NCI-H1436 treated with DMSO at 0.1 percent for 48 hours (cell line): ENCODE data around the gene ACER3.
"Not testable (repeated sequence)": the region's sequence is repeated elsewhere in the genome, so short reads cannot be mapped to it uniquely, and the experiment has no call there.

Source experiments
- DNase-seq: peaks from one replicate; lab custom pipeline; 2025; lab: John Stamatoyannopoulos, UW

Gene ACER3

DNA sequence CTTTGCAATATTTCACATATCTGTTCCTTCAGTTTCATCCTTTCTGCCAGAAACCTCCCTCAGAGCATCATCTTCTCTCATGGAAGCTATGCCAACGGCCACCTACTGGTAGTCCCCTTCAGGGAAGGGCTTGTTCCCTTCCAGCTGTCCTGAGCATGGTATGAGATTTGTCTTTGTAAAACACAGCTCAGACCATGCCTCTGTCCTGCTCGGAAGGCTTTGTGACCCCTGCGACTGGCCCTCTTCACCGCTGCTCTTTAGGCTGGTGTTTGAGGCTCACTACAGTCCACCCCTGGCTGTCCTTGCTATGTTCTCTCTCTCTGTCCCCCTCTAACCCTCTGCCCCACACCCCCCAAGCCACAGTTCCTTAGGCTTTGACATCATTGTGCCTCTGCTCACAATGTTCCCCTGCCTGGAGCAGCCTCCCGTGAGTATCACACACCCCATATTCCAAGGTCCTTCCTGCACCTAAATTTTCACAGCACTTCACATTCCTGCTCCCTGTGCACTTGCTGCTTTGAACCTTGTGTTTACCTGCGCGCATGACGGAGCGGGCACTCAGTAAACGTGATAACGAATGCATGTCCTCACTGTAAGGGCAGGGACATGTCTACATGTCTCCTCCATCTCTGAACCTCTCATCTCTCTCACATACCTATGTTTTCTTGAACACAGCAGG, 24.0 kb upstream of the ACER3 start:
- no peak for DNase-seq

DNA sequence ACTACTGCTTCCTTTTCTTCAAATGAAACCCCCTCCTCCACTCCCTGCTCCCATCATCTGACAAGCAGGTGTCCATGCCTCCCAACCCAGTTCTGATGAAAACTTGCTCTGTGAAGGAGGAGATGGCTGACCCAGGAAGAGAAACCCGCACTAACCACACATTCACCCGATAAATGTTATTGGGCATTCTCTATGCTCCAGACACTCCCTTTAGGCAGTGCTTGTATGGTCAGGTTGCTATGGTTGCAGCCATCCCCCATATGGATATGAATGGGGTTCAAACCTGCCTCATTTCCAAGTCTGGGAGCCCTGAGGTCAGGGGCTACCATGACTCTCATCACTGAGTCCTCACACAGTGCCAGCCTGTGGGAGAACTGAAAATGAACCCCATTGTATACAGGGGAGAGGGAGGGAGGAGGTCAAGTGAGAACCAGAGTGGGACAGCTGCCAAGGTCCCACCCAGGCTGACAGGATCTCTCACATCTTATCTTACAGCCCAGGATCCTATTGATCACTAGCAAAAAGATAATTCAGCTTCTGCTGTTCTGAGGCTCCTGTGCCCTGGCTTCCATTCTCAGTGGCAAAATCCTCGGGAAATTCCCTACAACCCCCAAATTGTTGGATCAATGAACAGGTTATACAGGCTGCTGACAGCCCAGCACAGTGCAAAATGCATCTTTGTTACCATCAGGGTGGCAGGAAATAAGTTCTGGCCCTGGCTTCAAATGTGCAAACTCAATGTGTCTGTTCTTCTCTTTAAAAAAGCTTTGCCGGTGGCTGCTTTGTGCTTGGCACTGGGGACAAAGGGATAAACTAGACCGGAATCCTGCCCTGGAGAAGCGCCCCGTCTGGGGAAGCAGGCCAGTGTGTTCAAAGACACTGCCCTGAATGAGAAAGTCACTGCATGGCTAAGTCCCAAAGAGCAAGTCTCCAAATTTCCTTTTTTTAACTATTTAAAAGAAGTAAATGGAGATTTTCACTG, 22.7 kb upstream of the ACER3 start:
- DNase-seq, result no peak

DNA sequence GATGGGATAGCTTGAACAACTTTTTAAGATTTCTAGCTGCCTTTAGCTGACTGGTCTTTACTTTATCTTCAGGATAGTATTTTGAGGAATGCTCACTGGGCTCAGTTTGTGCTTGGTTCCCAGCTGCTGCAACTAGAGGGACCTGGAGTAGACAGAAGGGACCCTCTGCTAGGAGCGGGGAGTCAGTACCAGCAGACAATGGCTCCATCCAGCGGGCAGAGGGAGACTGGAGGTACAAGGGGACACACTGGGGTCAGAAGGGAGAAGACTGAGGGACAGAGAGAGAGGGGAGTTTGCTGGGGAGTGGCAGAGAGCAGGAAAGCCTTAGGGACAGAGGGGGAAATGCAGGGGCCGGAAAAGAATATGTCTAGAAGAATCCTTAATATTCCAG, 22.0 kb upstream of the ACER3 start:
- DNase-seq, result no peak

DNA sequence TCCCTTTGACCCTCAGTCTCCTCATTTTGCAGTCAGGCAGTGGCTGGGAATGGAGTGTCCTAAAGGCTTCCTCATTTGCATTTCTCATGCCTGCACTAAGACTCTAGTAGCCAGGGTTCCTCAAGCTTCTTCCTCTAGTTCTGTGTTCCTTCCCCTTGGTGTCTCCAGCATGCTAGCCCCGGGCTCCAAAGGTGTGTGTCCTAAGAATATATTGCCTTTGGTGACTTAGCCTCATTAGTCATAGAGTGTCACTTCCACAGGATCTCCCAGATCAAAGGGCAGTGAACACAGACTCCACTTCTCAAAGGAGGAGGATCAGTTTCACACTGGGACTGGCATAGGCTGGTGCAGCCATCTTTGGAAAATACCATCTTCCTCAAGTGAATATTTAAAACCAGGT, 21.4 kb upstream of the ACER3 start:
- DNase-seq, result no peak

DNA sequence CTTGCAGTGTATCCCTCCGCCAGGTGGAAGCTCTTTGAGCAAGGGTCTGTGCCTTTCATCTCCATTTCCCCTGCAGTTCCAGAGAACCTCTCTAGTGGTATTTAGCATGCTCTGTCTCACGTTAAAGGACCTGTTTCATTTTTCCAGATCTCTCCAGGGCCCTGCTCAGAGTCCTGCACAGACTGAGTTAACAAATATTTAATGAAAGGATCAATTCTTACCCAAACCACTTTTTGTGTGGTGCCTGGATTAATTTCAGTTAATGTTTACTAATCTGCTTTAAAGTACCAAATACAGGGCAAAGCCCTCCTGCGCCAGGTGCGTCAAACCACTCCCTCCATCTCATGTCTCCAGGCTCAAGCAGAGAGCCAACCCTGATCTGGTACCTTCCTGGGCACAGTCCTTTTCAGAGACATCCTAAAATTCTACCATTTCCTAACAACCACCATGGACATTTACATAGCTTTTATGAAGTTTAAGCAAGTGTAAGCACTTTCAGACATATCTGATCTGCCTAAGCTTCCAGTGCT, 18.7 kb upstream of the ACER3 start:
- no peak for DNase-seq

DNA sequence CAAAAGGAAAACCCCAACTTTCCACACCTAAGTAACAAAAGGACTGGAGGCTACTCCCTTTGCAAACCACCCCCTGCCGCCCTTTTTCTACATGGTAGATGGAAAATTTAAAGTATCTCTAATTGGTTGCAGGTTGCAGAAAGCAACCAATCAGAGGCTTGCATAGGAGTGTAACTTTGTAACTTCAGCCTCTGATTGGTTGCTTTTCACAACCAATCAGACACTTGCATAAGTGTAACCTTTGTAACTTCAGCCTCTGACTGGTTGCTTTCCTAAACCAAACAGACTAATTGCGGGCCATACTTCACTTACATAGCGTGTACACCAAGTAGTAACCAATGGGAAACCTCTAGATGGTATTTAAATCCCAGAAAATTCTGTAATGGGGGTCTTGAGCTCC, 16.8 kb upstream of the ACER3 start:
- no peak for DNase-seq

DNA sequence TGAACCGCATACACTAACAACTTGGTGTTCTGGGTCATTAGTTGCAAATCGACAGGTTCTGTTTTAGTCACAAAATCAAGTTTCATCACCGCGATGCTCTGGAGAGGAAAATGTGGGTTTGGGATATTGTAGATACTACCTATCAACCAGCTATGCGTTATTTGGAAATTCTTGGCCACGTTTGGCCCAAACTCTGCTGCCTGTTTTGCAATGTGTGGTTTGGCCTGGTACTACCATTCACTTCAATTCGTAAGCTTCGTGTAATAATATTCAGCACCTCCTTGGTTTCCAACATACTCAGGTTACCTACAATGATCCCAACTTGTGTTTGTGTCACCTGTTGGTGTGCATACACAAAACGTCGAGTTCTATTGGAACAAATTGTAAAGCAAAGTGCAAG, 16.2 kb upstream of the ACER3 start:
- no peak for DNase-seq

DNA sequence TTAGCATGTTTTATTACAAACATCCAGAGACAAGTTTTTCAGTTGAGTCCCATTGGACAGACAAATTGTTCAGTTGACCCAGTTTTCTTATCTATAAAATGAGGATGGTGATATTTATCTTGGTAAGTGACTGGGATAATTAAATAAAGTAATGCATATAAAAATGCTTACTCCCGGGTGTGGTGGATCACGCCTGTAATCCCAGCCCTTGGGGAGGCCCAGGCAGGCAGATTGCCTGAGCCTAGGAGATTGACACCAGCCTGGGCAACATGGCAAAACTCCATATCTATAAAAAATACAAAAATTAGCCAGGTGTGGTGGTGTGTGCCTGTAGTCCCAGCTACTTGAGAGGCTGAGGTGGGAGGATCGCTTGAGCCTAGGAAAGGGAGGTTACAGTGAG, 15.6 kb upstream of the ACER3 start:
- DNase-seq, result no peak

DNA sequence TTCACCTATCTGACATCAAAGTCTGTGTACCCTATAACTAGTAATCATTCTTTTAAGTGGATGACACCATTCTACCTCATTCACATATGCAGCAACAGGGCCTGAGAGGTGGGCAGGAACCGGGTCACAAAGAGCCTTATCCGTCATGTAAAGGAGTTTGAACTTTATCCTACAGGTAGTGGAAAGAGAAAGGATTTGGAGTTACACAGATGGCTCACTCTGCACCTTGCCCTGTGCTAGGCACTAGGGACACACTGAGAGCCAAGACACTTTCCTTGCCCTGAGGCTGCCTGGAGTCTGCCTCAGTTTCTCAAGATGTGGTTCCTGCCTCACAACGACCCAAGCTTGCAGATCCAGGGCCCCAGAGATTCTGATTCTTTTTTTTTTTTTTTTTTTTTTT, 14.3 kb upstream of the ACER3 start:
- DNase-seq, result no peak

DNA sequence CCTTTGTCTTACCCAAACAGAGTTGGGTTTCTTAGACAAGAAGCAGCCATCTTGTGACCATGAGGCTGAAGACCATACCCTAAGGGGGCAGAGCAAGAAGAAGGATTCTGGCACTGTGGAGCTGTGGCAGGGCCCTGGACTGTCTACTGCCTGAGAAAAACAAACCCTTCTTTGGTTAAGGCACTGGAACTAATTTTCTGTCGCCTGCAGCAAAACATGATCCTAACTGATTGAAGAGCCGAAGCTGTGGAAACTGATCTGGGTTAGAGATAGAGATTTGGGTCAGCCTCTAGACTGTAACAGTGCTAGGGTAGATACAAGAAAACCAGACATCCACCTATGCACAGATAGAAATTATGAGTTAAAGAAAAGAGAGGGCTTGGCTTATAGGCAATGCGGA, 11.3 kb upstream of the ACER3 start:
- DNase-seq, result no peak

DNA sequence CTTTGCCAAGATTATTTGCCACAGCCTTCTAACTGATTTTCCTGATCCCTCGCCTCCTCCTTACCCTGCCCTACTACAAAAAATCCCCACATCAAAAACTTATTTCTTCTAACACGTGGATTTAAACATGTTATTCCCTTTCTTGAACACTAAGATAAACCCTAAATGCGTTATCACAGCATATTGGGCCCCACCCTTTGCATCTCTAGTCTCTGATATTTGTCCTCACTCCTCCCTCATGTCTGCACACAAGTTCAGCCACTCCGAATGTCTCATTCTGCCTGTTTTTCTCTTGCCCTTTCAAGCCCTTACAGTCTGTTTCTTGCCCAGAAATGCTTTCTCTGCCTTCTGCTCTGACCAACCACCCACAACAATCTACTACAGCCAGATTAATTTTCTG, 10.6 kb upstream of the ACER3 start:
- no peak for DNase-seq

DNA sequence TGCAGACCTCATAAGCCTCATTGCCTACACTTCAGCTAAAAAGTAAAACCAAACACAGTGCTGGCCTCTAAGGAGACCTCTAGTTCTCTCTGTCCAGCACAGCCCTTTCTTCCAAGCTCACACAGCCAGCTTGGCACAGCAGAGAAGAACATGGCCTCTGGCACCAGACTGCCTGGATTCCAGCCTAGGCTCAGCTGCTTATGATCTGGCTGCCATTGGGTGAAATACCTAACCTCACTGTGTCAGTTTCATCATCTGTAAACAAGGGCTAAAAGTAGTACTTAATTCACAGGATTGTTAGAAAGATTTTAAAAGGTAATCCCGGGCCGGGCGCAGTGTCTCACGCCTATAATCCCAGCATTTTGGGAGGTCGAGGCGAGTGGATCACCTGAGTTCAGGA, 9.9 kb upstream of the ACER3 start:
- DNase-seq, result no peak

DNA sequence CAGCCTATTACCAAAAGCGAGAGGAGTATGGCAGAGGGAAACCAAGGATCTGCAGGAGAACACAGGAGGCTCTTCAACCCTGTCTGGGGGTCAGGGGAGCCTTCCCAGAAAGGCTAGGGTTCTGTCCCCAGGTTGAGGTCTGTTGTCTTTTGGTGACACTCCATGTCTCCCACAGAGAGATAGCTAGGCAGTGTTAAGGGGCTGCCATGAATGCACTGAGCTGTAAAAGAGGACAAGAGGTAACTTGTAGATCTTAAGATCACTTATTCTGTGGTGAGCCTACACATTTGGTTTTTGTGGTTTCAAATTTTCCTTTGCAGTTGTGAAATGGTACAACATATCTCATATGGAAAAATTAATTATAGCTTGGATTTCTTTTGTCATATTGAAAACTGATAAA, 6.0 kb upstream of the ACER3 start:
- no peak for DNase-seq

DNA sequence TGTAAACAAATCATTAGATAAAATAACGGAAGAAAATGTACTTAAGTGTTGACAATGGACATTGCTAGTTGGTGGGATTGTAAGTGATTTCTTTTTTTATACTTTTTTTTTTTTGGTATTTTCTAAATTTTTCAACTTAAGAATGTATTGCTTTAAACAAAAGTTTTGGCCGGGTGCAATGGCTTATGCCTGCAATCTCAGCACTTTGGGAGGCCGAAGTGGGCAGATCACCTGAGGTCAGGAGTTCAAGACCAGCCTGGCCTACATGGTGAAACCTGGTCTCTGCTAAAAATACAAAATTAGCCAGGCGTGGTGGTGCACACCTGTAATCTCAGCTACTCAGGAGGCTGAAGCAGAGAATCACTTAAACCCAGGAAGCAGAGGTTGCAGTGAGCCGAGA, 5.0 kb upstream of the ACER3 start:
- not testable (repeated sequence) for DNase-seq

DNA sequence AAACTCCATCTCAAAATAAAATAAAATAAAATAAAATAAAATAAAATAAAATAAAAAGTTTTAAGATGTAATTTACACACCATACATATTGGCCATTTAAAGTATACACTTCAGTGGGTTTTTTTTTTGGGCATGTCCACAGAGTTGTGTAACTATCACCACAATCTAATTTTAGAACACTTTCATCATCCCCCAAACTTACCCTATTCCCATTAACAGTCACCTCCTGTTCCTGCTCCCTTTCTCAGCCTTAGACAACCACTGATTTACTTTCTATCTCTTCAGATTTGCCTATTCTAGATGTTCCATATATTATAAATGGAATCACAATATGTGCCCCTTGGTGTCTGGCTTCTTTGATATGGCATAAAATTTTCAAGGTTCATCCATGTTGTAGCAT, 4.6 kb upstream of the ACER3 start:
- DNase-seq, result no peak

DNA sequence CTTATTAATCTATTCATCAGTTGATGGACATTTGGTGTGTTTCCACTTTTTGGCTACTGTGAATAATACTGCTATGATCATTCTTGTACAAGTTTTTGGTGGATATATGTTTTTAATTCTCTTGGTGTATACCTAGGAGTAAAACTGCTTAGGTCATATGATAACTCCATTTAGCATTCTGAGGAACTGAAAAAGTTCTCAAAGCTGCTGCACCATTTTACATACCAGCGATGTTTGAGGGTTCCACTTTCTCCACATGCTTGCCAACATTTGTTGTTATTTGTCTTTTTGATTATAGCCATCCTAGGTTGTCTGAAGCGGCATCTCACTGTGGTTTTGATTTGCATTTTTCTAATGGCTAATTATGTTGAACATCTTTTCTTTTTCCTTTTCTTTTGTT, 4.1 kb upstream of the ACER3 start:
- no peak for DNase-seq

DNA sequence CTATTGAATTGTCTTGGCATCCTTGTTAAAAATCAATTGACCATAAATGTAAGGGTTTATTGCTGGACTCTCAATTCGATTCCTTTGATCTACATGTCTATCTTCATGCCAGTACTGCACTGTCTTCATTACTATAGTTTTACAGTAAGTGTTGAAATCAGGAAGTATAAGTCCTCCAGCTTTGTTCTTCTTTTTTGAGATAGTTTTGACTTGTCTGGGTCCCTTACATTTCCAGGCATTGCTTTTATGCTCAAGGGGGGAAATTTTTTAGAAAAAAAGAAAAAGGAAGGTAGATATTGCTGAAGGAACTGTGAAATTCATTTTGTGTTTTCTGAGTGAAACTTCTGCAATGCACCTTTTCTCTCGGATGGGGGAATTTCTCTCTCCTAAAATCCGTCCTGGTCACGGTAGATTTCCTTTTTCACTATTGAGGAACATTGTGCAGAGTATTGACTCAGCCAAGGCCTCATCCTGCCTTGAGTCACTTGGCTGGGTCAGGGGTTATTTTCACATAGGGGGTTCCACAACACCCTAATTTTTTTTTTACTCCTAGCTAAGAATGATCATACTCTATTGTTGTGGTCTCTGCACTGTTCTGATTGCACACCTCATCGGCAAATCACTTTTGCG, 2.8 kb upstream of the ACER3 start:
- DNase-seq, result no peak

DNA sequence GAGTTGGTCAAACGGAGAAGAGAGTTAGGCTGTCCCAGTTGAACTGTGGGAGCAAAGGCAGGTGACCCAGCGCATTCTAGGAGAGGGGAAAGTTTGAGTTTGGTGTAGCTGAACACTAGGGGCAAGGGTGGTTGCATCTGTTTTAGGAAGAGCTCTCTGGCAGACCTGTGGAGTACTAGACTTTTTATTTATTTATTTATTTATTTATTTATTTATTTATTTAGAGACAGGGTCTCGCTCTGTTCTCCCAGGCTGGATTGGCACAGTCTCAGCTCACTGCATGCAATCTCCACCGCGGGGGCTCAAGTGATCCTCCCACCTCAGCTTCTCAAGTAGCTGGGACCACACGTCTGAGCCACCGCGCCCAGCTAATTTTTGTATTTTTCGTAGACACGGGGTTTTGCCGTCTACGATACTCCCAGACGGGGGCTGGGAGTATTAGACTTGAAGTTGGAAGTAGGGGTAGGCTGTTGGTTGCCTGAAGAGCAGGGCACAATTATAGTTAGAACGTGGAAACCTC, 950 bp upstream of the ACER3 start:
- no peak for DNase-seq

DNA sequence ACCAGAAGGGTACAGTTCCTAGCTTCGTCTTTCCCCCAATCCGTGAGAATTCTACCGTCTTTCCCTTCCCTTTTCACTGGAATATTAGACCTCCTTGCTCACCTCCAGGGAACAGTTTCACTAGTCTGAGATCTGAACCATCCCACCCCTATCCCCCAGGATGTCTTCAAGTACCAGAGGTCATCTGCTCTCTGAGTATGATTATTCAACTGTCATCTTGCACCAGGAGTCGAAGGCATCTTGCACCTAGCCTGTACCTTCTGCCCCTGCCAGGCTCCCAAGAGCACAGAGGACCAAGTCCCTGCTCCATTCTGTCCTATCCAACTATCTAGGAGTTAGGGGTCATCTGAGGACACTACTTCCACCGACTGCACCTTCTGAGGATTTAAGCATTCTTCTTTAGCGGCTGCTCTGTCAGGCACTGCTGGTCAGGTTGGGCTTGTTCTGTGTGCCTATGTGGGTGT, 804 bp downstream of the ACER3 start:
- DNase-seq, result no peak

DNA sequence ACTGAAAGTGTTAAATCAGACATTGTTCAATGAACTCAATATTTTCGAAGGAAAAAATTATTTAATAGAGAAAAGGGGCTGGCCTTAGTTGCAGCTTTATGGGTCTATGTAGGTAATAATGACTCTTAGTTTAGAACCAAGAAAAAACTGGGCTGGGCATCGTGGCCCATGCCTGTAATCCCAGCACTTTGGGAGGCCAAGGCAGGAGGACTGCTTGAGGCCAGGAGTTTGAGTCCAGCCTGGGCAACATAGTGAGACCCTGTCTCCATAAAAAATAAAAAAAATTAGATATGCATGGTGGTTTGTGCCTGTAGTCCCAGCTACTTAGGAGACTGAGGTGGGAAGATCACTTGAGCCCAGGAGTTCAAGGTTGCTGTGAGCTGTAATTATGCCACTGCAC, 2.1 kb downstream of the ACER3 start:
- DNase-seq, result not testable (repeated sequence)

DNA sequence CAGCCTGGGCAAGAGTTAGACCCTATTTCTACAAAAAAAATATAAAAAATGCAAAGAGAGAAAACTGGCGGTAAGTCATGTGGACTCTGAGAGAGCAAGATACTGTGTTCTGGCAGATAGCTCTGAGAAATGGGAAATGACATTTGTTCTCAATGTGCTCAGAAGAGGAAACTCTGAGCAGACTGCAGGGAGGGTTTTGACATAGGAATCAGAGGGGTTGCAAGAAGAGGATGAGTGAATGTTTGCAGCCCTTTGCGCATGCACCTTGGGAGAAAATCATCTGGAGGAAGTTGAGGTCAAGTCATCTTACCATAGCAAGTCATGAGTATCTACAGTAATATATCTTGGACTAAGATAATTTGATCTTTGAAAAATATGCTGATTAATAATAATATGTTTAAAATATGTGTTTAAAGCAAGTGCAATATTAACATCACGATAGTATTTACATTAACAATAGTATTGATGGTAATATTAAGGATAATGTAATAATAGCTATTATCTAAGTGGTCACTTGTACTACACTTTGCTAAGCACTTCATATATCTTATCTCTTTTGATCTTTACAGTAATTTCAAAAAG, 2.6 kb downstream of the ACER3 start:
- no peak for DNase-seq
